WERI-Rb-1 (cell line): ENCODE results near the gene PDE2A.
A peak's percentile ranks its signal among the peaks of the same experiment; 100 is the strongest.
"Not testable (repeated sequence)": the region's sequence is repeated elsewhere in the genome, so short reads cannot be mapped to it uniquely, and the experiment has no call there.

Experiments
- DNase-seq: peaks from one replicate; pipeline ENCODE4 v3.0.0-alpha.2; 2020
- H3K27ac ChIP-seq: fragments of 250-450 bp; sonication (Bioruptor Pico); 2 replicates; pipeline ENCODE4 v1.5.1; 2020; ENCODE audit warnings: mild to moderate bottlenecking, moderate library complexity
- H3K27me3 ChIP-seq: fragments of 250-450 bp; sonication (Bioruptor Pico); 2 replicates; pipeline ENCODE4 v1.5.1; 2021; ENCODE audit warnings: mild to moderate bottlenecking, low read depth, moderate library complexity; ENCODE audit not compliant: insufficient read depth, severe bottlenecking
- H3K36me3 ChIP-seq: fragments of 250-450 bp; sonication (Bioruptor Pico); 2 replicates; pipeline ENCODE4 v1.5.1; 2020; ENCODE audit warnings: mild to moderate bottlenecking, moderate library complexity
- H3K4me3 ChIP-seq: 2 replicates; pipeline ENCODE4 v1.5.1; 2011; ENCODE audit warnings: low read depth, mild to moderate bottlenecking, control low read depth, low read length
- H3K9me3 ChIP-seq: fragments of 250-450 bp; sonication (Bioruptor Pico); 2 replicates; pipeline ENCODE4 v1.5.1; 2021; ENCODE audit warnings: mild to moderate bottlenecking, moderate library complexity; ENCODE audit not compliant: severe bottlenecking
- CTCF ChIP-seq: IDR thresholded peaks from 2 replicates; pipeline ENCODE4 v1.5.1; 2011; ENCODE audit warnings: low read depth, mild to moderate bottlenecking, control low read depth, inconsistent platforms, low read length

Gene PDE2A

GRCh38 chr11:72575533-72576242 is 98.5 kb downstream of the PDE2A start:
- Histone ChIP-seq H3K9me3 (no peaks in the 10 kb centered on the region), H3K27ac (no peak overlapping the region), H3K4me3 (no peak overlapping the region), H3K27me3 (no peaks in the 10 kb centered on the region), H3K36me3 (no peaks in the 10 kb centered on the region; the same call in 1 of the 2 replicates)
- no peak for DNase-seq
- TF ChIP-seq CTCF = no peak

GRCh38 chr11:72574548-72575460 is 99.4 kb downstream of the PDE2A start:
- no peak for DNase-seq
- TF ChIP-seq CTCF = no peak
- no peaks in the 10 kb centered on the region for H3K9me3 ChIP-seq
- no peak overlapping the region for H3K27ac ChIP-seq
- H3K36me3 ChIP-seq = no peaks in the 10 kb centered on the region; the same call in 1 of the 2 replicates
- H3K27me3 ChIP-seq = no peaks in the 10 kb centered on the region
- no peak overlapping the region for H3K4me3 ChIP-seq

- DNase-seq = no peak
- no peak for TF ChIP-seq CTCF
- Histone ChIP-seq H3K27me3 (no peaks in the 10 kb centered on the region), H3K9me3 (no peaks in the 10 kb centered on the region), H3K4me3 (no peak overlapping the region), H3K36me3 (no peaks in the 10 kb centered on the region; the same call in 1 of the 2 replicates), H3K27ac (no peak overlapping the region)
These were observed 100.3 kb downstream of the PDE2A start for GRCh38 chr11:72573855-72574445.

- no peaks in the 10 kb centered on the region; the same call in 1 of the 2 replicates for H3K36me3 ChIP-seq
- peak; percentile 89 for TF ChIP-seq CTCF
- H3K27ac ChIP-seq = no peak overlapping the region
- DNase-seq = peak; percentile 65
- no peaks in the 10 kb centered on the region for H3K9me3 ChIP-seq
- H3K27me3 ChIP-seq = no peaks in the 10 kb centered on the region
- H3K4me3 ChIP-seq = no peak overlapping the region
These were observed 101.0 kb downstream of the PDE2A start for GRCh38 chr11:72573072-72573854.

GRCh38 chr11:72572540-72572939 is 101.7 kb downstream of the PDE2A start:
- H3K4me3 ChIP-seq, H3K9me3 ChIP-seq, DNase-seq, H3K27me3 ChIP-seq, H3K36me3 ChIP-seq, H3K27ac ChIP-seq: not testable (repeated sequence)
